ENCODE results near the gene DYSF. TPM values are rescaled to one million over a fixed set of nuclear protein-coding genes. Genes with fewer than 3 reads are reported as not detected.

The DYSF gene
- total and polyA plus RNA-seq, 2 donors (not counting 3 experiments of a cell fraction or from before 2014, with no cell fraction given) = 50.9 to 152 TPM

DNA sequence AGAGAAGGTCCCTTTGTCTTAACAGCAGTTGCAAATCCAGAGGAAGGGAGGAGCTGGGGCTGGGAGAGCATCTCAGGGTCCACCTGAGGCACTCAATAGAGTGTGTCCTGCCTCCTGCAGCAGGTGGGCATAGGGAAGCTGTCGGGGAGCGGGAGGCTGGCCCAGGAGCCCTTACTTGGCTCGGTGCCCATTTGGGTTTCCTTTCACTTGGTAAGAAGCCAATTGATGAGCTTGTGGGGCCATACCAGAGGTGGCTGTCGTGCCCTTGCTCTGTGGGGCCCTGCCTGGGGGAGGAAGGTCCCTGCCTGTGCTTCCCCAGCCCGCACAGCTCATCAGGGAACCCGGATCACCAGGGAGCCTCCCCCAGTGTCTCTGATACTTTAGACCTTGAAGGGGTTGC, 229.7 kb downstream of the DYSF start:
- BruUV-seq (replicated peaks) = no TSS peak
- H3K27me3 ChIP-seq (ENCODE audit: control insufficient read depth in 2 of 2, insufficient read depth in 2 of 2, low read length in 2 of 2) = no peaks in the 10 kb centered on the region
- no peaks in the 10 kb centered on the region for H3K4me1 ChIP-seq (ENCODE audit: control insufficient read depth, extremely low read depth, insufficient read depth, low read length)
- DNase-seq (ENCODE audit: low read depth, low spot score) (no peak), FAIRE-seq (no peak)
- no peaks in the 10 kb centered on the region for H3K9me3 ChIP-seq (replicated peaks; ENCODE audit: control insufficient read depth, insufficient read depth, low read length)
- dilution Hi-C loops (cut with MboI; ENCODE audit: extremely low pct_ligation_motif_present, low sequenced_read_pairs) = no loop called here
- H3K79me2 ChIP-seq (ENCODE audit: control insufficient read depth, insufficient read depth, low read length) = no peaks in the 10 kb centered on the region
- H3K27ac ChIP-seq (ENCODE audit: insufficient read depth, low read depth, low read length) = no peak overlapping the region
- intact Hi-C loops (cut with micrococcal nuclease) = no loop called here
- ChIA-PET POLR2A (no interaction called here), CTCF (interaction anchor here (1.2 kb wide), 1 partner anchor 22 kb away, joined by 5 read pairs; no protein-coding TSS in a partner anchor)
- H3K36me3 ChIP-seq (ENCODE audit: control insufficient read depth in 2 of 2, extremely low read depth in 1 of 2, insufficient read depth in 2 of 2, low read length in 2 of 2) = peaks cover 2 to 38% of the 10 kb centered on the region in 2 experiments
- no peak overlapping the region for H2AFZ ChIP-seq (ENCODE audit: low read depth, low read length)
- no peak overlapping the region for H3K9ac ChIP-seq (replicated peaks; ENCODE audit: extremely low read depth, insufficient read depth, low read length)
- no peaks in the 10 kb centered on the region for H3K9me1 ChIP-seq (replicated peaks; ENCODE audit: control insufficient read depth, extremely low read depth, insufficient read depth, low read length)
- TF ChIP-seq GATA2 (IDR thresholded peaks at IDR 0.05; ENCODE audit: insufficient read depth, insufficient read length, low read depth, low read length) (no peak), MYC (IDR thresholded peaks at IDR 0.05; ENCODE audit: low read depth, low read length) (no peak), EZH2 (IDR thresholded peaks at IDR 0.05; ENCODE audit: borderline replicate concordance, low read depth, low read length, severe bottlenecking) (no peak), FOS (IDR thresholded peaks at IDR 0.05; ENCODE audit: borderline replicate concordance, insufficient read depth, low read length) (no peak), POLR2AphosphoS5 (IDR thresholded peaks at IDR 0.05; ENCODE audit: insufficient read depth, low read depth, low read length) (no peak), JUN (IDR thresholded peaks at IDR 0.05; ENCODE audit: borderline replicate concordance, insufficient read depth, insufficient read length, low read depth) (no peak), POLR2A (IDR thresholded peaks at IDR 0.05; ENCODE audit: low read depth, low read length) (no peak)
- TF ChIP-seq, protein P1, sequence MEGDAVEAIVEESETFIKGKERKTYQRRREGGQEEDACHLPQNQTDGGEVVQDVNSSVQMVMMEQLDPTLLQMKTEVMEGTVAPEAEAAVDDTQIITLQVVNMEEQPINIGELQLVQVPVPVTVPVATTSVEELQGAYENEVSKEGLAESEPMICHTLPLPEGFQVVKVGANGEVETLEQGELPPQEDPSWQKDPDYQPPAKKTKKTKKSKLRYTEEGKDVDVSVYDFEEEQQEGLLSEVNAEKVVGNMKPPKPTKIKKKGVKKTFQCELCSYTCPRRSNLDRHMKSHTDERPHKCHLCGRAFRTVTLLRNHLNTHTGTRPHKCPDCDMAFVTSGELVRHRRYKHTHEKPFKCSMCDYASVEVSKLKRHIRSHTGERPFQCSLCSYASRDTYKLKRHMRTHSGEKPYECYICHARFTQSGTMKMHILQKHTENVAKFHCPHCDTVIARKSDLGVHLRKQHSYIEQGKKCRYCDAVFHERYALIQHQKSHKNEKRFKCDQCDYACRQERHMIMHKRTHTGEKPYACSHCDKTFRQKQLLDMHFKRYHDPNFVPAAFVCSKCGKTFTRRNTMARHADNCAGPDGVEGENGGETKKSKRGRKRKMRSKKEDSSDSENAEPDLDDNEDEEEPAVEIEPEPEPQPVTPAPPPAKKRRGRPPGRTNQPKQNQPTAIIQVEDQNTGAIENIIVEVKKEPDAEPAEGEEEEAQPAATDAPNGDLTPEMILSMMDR (IDR thresholded peaks at IDR 0.05; ENCODE audit: extremely low read depth in 1 of 2, insufficient read depth in 1 of 2, low read depth in 1 of 2, low read length in 2 of 2) = no peak
- TF ChIP-seq, protein P2, sequence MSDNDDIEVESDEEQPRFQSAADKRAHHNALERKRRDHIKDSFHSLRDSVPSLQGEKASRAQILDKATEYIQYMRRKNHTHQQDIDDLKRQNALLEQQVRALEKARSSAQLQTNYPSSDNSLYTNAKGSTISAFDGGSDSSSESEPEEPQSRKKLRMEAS (IDR thresholded peaks at IDR 0.05; ENCODE audit: insufficient read depth, insufficient read length) = no peak
- H4K20me1 ChIP-seq (replicated peaks; ENCODE audit: control insufficient read depth, extremely low read depth, insufficient read depth, low read length) = no peaks in the 10 kb centered on the region
- no peak overlapping the region for H3K4me2 ChIP-seq (ENCODE audit: insufficient read depth, low read length)
- H3K4me3 ChIP-seq (replicated peaks in 1 of 3; ENCODE audit: insufficient read depth in 1 of 3, low read depth in 1 of 3, low read length in 3 of 3) = no peak overlapping the region

Data from endothelial cell of umbilical vein (primary cell).